GM12864 (cell line): ENCODE measurements around the gene GPATCH8.

ENCODE experiments used
- DNase-seq: peaks from one replicate; pipeline ENCODE4 v3.0.0-alpha.2; 2011; ENCODE audit warnings: low read depth
- H3K4me3 ChIP-seq: 2 replicates; pipeline ENCODE4 v1.5.1; 2011; ENCODE audit warnings: mild to moderate bottlenecking, low read depth, low read length, control low read depth
- TF ChIP-seq, protein P1 (sequence below): IDR thresholded peaks from 2 replicates; pipeline ENCODE4 v1.5.1; 2011; ENCODE audit warnings: low read depth, mild to moderate bottlenecking, moderate library complexity, low read length, control low read depth, inconsistent platforms; ENCODE audit errors: missing control alignments

Gene GPATCH8

DNA sequence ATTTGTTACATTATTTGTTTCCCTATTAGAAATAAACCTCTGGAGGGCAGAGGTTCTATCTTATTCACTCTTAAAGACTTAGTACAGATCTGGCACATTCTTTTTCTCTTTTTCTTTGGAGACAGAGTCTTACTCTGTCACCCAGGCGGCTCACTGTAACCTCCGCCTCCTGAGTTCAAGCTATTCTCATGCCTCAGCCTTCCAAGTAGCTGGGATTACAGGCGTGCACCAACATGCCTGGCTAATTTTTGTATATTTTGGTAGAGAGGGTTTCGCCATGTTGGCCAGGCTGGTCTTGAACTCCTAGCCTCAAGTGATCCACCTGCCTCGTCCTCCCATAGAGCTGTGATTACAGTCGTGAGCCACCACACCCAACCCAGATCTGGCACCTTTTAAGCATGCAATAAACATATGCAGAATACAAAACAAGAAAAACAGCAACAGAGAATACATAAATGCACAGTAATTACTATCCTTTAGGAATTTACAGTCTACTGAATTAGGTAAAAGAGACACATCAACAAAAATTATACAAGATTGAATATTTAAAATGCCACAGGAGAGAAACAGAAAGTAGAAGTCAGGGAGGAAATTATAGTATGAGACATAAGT is 52.1 kb downstream of the GPATCH8 start:
- DNase-seq: no peak
- TF ChIP-seq, protein P1, sequence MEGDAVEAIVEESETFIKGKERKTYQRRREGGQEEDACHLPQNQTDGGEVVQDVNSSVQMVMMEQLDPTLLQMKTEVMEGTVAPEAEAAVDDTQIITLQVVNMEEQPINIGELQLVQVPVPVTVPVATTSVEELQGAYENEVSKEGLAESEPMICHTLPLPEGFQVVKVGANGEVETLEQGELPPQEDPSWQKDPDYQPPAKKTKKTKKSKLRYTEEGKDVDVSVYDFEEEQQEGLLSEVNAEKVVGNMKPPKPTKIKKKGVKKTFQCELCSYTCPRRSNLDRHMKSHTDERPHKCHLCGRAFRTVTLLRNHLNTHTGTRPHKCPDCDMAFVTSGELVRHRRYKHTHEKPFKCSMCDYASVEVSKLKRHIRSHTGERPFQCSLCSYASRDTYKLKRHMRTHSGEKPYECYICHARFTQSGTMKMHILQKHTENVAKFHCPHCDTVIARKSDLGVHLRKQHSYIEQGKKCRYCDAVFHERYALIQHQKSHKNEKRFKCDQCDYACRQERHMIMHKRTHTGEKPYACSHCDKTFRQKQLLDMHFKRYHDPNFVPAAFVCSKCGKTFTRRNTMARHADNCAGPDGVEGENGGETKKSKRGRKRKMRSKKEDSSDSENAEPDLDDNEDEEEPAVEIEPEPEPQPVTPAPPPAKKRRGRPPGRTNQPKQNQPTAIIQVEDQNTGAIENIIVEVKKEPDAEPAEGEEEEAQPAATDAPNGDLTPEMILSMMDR: no peak
- H3K4me3 ChIP-seq: no peak overlapping the region

DNA sequence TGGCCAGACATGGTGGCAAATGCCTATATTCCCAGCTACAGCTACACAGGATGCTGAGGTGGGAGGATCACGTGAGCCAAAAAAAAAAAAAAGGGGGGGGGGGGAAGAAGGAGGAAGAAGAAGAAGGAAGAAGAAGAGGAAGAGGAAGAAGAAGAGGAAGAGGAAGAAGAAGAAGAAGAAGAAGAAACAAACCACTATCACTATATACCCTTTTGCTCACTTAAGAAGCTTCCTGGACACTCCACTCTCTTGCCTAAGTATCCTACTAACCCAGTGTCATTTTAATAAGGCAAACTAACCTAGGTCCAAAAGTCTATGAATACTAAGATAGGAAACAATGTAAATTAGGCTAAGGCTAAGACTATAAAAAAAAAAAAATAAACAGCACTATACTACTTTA is 54.8 kb downstream of the GPATCH8 start:
- no peak overlapping the region for H3K4me3 ChIP-seq
- TF ChIP-seq, protein P1: no peak
- DNase-seq: no peak

DNA sequence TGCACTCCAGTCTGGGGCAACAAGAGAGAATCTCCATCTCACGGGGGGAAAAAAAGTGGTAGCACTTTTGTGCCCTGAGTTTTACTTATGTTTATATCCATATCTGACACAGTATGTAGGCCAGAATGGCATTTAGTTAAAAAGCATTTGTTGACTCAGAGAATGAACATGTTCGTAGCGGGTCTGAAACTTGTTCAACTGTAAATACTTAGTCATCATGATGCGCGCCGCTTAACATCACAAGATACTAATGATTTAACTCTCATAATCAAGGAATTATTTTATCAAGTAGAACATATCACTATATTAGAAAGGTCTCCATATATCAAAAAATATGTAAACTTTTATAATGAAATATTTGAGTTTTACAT is 58.5 kb downstream of the GPATCH8 start:
- DNase-seq: no peak
- TF ChIP-seq, protein P1: no peak
- no peak overlapping the region for H3K4me3 ChIP-seq

DNA sequence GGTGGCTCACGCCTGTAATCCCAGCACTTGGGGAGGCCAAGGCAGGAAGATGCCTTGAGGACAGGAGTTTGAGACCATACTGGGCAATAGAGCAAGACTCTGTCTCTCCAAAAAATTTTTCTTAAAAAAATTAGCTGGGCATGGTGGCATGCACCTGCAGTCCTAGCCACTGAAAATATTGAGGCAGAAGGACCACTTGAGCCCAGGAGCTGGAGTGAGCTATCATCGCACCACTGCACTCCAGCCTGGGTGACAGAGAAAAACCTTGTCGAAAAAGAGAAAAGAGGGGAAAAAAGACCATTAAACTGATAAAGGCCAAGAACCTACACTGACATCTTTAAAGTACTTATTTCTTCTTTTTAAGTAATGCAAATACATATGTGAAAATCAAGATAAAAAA is 60.4 kb downstream of the GPATCH8 start:
- no peak for DNase-seq
- no peak overlapping the region for H3K4me3 ChIP-seq
- TF ChIP-seq, protein P1: no peak

DNA sequence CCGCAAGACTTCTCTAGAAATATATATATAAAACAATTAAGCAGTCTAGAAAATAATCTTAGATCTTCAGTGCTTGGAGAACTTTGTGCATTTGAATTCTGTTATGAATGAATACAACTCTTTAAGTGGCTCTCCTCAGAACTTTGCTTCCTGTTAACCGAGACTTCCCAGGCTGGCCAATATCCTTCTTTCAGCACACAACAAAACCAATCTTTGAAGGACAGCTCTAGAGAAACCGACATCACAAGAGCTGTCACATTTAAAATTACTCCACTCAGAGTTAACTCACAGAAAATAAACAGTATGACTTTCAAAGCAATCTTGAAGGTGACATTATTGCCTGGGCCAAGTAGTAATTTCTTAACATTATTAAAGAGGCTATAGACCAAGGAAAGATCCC is 64.0 kb downstream of the GPATCH8 start:
- H3K4me3 ChIP-seq: no peak overlapping the region
- no peak for DNase-seq
- TF ChIP-seq, protein P1: no peak

DNA sequence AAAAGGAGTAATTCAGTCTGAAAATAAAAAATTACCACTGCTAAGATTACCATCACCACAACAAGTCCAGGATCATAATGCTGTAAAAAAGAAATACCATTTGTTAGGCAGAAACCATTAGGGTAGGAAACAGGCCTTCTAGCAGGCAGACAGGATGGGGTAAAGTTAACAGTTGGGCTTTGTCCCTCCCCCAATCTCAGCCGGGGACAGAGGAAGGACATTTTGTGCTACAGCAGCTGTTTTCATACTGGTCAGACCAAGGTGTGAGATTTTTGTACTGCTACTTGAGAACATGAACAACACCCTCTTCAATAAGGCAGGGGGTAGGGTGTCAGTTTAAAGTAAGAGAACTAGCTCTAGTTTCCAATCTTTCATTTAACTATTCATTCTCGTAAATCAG is 64.6 kb downstream of the GPATCH8 start:
- DNase-seq: no peak
- no peak overlapping the region for H3K4me3 ChIP-seq
- TF ChIP-seq, protein P1: no peak

DNA sequence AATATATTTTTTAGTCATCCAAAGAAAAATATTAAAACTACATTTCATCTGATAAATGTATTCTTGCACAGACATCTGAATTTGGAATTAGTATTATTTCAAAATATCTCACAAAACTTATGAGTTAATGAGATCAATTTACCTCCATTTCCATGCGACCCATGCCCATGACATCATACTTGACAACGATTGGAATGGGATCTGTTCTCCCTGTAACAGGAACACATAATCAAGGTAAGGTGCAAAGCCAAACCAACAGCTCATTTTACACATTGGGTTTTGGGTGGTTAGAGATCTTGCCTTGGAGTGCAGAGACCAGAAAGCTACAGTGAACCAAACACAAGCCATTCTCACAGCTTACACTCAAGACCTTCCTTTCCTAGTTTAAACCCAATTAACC is 66.9 kb downstream of the GPATCH8 start:
- no peak for DNase-seq
- no peak overlapping the region for H3K4me3 ChIP-seq
- TF ChIP-seq, protein P1: no peak
